H4 (cell line): ENCODE measurements around the gene STARD10. TPM values are rescaled to one million over a fixed set of nuclear protein-coding genes. Genes with fewer than 3 reads are reported as not detected.
A peak's percentile ranks its signal among the peaks of the same experiment; 100 is the strongest.
"Not testable (repeated sequence)": the region's sequence is repeated elsewhere in the genome, so short reads cannot be mapped to it uniquely, and the experiment has no call there.

Experiments
- DNase-seq: peaks from one replicate; pipeline ENCODE4 v3.0.0-alpha.2; 2015; ENCODE audit warnings: low spot score
- total RNA-seq: library from RNA; depleted of rRNA; stranded (reverse); fragments of >200 nt; shearing (Covaris generic); gene quantifications from 2 replicates; pipeline ENCODE4 v1.2.3, GENCODE V29; 2014

Gene STARD10
- total RNA-seq, 1 experiment from 2014 or later, result 25.1 TPM

DNA sequence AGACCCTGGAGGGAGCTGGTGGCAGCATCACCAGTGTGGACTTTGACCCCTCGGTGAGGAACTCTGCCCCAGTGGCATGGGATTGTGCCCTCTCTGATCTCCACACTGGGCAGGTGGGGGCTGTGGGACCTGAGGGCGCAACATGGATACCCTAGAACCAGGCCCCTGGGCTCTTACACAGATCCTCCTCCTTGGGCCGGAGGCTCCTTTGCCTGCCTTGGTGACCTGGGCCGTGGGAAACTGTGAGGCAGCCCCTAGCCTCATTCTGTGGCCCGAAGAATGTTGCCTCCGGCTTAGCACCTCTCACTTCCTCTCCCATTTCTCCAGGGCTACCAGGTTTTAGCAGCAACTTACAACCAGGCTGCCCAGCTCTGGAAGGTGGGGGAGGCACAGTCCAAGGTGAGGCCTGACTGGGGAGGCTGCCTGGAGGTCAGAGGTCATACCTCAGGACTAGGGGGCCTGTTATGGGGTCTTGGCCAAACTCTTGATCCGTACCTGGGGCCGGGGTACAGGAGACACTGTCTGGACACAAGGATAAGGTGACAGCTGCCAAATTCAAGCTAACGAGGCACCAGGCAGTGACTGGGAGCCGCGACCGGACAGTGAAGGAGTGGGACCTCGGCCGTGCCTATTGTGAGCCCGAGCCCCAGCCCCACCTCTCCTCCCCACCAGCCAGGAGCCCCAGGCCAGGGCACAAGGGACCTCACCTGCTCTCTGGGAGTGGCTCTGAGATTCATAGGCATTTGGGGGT lies 32.5 kb upstream of the STARD10 start:
- DNase-seq, result no peak

DNA sequence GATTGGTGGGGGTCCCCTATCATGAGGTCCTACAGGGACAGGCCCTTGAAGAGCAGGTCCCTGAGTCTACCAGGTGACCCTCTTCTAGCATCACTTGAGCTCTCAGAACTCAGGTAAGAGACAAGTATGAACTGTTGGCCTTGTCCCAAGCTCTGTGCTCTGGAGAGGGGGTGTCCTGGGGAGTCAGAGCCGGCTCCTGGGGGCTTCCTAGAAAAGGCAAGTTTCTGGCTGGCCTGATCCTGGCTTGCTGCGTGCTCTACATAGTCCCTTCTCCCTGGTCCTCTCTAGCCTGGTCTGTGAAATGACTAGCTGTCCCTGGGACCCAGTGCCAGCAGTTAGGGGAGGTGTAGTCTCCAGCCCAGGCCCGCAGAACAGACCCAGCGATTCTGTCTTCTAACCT lies 31.8 kb upstream of the STARD10 start:
- no peak for DNase-seq

DNA sequence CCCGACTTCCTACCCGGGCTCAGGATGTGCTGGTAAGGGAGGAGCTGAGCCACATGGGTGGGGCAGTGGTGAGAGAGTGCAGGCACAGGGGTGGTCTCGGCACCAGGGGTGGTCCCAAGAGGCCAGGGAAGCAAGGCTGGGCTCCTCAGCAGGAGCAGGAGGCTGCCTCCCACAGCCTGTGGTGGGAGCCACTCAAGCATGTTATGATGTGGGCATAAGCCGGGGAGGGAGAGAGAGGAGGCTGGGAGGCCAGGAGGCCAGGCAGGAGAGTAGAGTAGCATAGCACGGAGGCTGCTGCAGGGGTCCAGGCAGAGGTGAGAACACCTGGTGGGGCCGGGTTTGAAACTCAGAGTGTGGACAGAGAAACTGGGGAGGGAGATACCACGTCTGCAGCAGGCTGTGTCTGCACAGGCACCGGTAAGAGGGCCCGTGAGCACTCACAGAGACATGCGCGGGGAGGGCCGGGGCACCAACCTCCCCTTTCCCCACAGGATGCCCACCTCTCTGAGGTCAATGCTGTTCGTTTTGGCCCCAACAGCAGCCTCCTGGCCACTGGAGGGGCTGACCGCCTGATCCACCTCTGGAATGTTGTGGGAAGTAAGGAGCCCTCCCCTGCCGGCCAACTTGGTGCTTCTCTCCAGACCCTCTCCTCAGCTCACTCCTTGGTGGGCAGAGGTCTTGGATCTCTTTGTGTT lies 31.1 kb upstream of the STARD10 start:
- DNase-seq, result no peak

DNA sequence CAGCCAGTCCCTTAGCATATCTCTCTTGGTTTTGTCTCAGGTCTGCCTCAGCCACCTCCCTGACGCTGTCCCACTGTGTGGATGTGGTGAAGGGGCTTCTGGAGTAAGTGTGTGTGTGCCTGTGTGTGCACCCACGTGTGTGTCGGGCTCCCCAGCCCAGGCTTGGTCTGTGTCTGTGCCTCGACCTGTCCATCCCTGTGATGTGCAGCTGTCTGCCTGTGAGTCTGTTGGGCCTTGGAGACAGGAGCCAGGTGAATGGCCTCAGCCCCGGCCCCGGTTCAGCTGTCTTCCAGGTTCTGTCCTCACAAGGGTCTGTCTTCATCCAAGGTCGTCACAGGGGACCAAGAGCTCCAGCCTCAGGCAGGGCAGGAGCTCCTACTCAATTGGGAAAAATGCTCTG lies 30.2 kb upstream of the STARD10 start:
- no peak for DNase-seq

DNA sequence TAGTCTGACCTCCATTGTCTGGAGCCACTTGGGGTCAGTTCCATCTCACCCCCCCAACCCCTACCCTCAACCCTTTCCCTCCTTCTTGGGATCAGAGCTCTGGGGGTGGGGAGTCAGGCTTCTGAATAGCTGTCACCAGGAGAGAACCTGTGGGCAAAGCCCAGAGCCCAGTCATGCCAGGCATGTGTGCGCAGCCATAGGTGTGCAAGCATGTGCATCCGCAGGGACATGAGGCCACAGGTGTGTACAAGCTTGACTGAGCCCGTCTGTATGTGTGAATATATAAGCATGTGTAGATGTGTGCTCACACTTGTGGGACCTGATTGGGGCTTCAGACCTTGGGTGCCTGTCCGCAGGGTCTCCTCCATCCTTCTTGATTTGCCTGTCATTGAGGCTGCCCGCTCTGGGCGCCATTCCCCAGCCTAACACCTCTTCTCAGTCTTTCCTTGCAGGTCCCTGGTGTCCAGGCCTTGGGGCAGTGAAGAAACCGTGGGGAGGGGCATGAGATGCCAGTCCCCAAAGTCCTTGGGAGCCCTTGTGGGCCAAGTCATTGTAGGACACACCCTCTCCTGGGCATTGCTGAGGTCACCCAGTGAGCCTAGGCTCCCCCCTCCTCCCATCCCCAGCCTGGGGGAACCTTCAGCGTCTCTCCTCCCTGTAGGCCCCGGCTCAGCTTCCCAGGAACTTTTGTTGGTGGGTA lies 29.4 kb upstream of the STARD10 start:
- no peak for DNase-seq

DNA sequence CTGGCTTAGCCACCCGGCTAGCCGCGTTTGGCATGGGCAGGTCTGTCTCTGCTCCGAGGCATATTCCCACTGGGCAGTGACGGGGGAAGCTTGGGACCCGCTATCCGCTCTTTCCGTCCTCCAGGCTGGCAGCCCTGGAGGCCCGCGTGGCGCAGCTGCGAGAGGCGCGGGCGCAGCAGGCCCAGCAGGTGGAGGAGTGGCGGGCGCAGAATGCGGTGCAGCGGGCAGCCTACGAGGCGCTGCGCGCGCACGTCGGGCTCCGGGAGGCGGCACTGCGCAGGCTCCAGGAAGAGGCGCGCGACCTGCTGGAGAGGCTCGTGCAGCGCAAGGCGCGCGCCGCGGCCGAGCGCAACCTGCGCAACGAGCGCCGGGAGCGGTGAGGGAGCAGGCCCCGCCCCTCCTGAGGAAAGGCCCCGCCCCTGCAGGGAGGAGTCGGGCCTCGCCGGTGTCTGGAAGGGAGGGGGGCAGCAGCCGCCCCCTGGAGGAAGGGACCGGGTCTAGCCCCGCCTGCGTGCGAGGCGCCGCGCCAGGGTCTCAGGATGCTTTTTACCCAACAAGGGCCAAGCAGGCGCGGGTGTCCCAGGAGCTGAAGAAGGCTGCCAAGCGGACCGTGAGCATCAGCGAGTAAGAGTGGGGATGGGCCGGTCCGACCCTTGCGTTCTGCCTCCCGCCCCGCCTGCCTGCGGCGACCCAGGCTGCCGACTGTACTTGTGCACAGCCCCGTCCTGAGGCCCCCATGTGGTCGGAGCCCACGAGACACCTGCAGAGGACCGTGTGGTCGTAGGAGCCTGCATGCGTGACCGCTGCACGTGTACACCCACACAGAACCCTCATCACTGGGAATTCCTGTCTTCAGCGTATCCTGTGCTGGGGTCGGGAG lies 28.3 kb upstream of the STARD10 start:
- DNase-seq, result peak; percentile 79

DNA sequence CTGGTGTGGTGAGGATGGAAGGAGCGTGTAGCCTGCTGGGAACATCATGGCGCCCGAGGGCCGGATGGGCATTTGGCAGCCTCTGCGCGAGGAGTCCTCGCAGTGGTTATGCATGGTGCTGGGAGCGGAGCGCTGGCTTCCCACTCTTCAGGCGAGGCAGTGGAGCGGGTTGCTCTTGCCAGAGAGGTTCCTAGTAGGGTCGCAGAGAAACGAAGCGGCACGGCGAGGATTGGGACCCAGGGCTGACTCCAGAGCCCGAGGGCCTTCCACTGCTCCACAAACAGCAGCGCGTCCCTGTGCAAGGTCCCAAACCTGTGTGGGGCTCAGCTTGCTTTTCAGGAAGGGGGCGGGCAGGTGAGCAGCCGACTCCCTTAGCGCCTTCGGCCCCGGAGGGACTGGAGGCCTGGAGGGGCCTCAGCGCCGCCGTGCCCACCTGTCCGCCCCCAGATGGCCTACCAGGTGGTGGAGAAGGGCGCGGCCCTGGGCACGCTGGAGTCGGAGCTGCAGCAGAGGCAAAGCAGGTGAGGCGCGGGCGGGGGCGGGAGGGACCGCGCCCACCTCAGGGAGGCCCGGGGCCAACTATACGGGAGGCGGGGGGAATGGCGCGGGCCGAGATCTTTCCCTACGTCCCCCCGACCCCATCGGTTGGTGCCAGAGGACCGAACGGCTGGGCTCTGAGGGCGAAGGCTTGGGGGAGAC lies 27.5 kb upstream of the STARD10 start:
- DNase-seq, result no peak

DNA sequence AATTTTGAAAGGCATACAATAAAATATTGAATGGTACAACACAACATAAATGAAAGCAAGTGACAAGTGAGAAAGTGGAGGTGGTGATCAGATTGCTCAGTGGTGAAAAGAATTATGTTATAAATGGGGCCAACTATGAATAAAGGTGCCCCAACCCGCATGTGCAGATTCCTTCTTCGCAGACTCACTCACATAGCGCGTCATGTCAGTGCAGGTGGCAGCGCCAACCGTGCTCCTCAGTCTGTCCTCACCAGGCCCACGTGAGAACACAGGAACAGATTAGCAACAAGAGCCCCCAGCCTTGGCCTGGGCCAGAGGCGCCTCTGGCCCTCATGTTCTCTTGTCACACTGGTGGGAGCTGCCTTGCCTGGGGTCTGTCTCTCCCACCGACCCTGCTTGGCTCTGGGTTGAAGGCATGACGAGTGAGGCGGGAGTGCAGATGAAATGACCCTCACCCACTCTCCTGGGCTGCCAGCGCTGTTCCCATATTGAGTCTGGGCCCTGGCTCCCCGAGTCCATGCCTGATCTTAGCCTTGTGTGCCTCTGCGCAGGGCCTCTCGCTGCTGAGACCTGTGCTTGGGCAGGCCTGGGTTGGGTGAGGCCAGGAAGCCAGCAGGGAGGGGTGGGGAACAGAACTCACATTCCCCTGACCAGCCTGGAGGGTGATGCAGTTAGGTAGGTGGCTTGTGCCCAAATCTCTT lies 26.7 kb upstream of the STARD10 start:
- no peak for DNase-seq

DNA sequence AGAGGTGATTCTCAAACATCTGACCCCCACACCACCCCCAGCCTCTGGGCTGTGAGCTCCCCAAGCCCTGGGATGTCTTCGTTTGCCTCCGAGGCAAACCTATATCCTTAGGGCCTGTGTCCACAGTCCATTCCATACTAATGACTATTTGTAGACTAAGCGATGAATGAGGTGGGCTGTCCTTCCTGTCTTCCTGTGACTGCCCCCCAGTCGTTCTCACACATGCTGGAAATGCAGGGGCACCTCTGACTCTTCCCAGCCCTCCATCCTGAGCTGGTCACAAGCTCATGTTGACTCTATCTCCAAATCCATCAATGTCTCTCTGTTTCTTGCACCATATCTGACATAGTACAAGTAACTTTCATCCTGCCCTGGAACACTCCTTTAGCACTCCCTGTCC lies 25.1 kb upstream of the STARD10 start:
- DNase-seq, result no peak

DNA sequence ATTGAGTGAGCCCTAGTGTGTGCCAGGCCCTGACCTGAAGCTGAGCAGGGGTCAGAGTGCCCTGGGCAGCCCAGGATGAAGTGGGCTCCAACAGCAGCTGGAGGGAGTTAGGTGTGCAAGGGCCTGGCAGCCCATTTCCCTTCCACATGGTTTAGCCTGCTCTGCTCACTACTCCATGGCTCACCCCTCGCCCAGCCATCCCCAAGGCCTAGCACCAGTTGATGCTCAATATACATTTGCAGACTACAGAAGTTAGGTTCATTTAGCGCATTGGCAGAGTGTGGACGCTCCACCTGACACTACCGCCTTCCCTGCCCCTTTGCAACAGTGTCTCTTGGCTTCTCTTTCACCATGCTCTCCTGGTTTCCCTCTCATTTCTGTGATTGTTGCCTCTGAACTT lies 24.1 kb upstream of the STARD10 start:
- no peak for DNase-seq

DNA sequence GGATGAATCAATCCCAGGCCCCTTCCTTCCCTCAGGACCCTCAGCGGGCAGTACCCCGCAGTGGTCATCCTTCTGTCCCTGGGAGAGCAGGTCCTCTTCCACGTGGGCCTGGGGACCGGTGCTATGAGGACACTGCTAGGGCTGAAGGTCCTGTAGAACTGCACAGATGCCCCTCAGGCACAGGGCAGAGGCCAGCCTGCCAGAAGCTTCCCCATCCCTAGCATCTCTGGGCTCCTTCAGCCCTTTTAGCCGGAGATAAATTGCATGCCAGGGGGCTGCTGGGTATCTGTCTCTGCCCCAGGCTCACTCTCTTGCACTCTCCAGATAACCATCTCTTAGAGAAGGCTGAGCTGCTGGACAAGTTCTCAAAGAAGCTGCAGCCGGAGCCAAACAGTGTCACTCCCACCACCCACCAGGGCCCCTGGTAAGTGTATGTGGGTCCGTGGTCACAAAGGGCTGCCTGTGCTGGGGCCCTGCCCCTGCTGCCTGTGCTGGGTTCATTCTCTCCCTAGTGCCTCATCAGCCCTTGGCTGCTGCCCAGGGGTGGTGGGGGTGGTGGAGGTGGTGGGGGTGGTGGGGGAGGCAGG lies 22.6 kb upstream of the STARD10 start:
- DNase-seq, result no peak

DNA sequence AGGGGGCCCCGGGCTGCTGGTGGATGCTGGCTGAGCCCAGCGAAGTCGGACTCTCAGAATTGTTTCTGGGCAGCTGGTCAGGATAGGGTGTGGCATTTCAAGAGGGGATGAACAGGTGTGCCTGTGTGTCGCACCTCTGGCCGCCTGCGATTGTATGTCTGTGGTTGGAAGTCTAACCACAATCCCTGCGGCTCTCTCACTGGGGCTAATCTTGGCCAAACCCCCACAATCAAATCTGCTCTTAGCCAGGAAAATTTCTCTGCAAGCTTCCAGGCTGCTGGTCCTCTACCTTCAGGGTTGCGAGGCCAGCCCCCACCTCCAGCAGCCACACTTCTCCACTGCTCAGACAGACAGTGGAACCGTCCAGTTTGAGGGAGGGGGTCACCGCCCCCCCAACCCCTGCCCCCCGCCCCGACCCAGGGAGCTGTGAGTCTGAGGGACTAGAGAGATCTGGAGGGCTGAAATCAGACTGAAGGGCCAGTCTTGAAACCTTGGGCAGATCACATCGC lies 21.3 kb upstream of the STARD10 start:
- peak; percentile 51 for DNase-seq

DNA sequence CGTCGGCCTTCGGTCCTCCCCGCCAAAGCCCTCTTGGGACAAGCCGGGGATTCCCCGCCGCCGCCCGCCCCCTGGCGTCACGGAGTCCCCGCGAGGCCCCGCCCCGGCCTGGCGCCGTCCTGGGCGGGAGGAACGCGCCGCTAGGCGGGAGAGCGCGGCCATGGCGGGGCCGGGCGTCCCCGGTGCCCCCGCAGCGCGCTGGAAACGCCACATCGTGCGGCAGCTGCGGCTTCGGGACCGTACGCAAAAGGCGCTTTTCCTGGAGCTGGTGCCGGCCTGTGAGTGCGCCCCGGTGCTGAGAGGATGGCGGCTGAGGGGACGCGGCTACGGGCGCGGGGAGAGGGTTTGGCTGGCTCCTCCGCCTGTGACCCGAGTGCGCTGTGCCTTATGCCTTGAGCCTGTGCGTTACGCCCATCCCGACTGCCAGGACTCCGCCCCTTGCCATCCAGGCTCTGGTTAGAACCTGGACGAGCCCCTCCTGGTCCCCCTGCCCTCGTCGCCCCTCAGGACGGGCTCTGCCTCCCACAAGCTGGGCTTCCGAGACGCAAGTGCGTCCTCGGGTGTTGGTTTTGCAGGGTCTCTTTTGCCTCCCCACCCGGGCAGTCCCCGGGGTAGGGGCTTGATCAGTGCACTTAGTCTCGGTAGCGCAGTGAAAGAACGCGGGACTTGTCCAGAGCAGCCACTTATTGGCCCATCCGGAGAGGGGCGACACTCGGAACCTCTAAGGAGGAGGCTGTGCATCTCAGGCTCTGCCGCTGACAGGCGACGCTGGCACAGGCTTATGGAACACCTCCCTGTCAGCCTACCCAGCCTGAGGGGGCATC lies 20.7 kb upstream of the STARD10 start, which contains the start of gene ATG16L2:
ATG16L2 (plus strand) TSS at position 126 of the 824 bp plus-strand sequence; CDS start at position 161, 35 bp downstream.
- peak; percentile 63 for DNase-seq

DNA sequence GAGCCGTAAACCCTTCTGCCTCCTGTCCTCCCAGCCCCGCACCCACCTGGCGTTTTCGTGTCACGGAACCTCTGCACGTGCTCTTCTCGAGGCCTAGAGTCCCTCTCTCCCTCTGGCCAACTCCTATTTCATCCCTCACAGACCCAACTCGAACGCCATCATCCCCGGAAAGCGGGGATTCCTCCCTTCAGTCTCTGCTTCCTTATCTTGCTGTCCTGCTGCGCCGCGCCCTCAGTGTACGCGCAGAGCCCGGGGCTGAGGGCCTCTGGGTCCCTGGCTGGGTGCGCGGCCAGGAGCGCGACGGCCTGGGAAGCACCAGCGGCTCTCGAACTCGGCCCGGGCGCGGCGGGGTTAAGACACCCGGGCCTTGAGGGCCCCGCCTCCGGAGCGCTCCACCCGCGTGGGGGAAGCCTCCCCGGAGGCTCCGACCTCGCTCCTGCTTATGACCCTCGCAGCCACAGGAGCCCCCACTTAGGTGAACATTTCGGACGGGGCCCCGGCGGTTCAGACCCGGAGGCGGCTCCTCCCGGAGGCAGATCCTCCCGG lies 20.0 kb upstream of the STARD10 start:
- no peak for DNase-seq

DNA sequence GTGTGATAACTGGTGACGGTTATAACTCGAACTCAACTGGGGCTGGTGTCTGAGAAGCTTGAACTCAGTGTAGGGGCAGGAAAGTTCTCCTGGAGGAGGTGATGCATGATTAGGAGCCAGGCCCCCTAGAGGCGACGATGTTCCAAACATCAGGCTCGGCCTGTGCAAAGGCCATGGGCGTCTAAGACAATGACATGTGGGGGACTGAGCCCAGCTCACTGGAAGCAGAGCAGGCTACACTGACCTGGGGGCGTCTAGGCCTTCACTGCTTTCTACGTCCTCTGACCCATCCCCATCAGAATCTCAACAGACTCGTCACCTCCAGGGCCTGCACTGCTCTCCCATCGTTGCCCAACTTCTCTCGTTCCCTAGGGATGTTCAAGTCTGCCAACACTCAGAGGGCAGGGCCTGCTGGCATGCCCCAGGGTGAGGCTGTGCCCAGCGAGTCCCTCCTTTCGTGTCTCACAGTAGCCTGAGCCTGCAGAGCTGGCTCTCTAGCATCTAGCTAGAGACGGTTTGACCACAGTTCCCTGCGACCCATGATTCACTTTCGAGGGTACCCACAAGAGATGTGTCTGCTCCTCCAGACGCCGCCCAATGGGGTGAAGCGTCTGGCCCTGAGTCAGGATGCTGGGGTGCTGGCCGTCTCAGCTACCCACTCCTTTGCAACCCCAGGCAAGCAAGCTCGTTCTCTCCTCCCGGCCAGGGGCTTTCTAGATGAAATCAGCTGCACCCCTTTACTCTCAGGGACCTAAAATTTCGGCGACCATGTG lies 19.3 kb upstream of the STARD10 start:
- DNase-seq, result peak; percentile 58

DNA sequence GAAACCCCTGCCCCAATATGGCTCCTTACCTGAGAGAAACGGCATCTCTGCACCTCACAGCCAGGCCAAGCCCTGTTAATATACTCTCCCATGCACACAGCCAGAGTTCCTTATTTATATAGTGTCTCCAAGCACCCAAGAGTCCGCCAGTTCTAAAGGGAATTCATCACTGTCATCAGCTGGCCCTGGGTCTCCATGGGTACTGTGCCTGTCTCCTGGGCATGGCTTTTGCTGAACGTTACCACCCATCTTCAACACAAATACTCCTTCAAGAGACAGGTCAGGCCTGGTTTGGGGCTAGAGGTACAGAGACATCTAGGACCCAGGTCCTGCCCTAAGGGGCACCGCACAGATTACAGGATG lies 18.7 kb upstream of the STARD10 start:
- DNase-seq, result no peak

DNA sequence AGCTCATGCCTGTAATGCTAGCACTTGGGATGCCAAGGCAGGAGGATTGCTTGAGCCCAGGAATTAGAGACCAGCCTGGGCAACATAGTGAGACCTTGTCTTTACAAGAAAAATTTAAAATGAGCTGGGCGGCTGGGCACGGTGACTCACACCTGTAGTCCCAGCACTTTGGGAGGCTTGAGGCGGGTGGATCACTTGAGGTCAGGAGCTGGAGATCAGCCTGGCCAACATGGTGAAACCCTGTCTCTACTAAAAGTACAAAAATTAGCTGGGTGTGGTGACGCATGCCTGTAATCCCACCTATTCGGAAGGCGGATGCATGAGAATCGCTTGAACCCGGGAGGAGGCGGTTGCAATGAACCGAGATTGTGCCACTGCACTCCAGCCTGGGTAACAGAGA lies 17.8 kb upstream of the STARD10 start:
- DNase-seq, result not testable (repeated sequence)

DNA sequence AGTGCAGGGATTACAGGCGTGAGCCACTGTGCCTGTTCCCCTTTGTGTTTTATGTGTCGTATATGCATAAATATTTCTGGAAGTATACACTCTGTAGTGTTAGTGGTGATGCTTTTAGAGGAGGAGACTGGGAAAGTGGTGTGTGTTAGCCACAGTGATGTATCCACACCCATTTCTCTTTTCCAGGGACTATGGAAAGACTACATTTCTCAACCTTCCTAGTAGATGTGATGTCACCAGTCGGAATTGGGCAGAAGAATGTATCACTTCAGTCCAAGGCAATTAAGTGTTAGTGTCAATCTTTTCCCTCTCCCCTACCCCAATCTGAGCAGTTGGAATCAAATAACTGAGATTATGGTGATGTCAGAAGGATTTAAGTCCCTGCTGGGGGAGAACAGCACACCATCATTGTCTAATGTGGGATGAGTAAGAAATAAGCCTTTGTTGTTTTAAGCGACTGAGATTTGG lies 14.5 kb upstream of the STARD10 start:
- peak; percentile 33 for DNase-seq
